Ovary (tissue), 10 donors: ENCODE measurements around the gene FBXL22. TPM values are rescaled to one million over a fixed set of nuclear protein-coding genes. Genes with fewer than 3 reads are reported as not detected.

Experiments
- DNase-seq, 5 donors: peaks; one replicate each; pipeline ENCODE4 v3.0.0-alpha.2; 2019 to 2020
- H3K27ac ChIP-seq, 2 donors: fragments of 200-600 bp; one replicate each; pipeline versions ENCODE4 v1.5.1 to v1.8.0; 2019 to 2022
- H3K27me3 ChIP-seq: fragments of 200-600 bp; one replicate; pipeline ENCODE4 v1.8.0; 2022
- H3K36me3 ChIP-seq: fragments of 200-600 bp; sonication (generic); one replicate; pipeline ENCODE4 v1.5.1; 2019
- H3K4me1 ChIP-seq: one replicate; pipeline ENCODE4 v1.8.1; 2013; ENCODE audit warnings: mild to moderate bottlenecking, moderate library complexity; ENCODE audit not compliant: insufficient read depth
- H3K4me3 ChIP-seq: fragments of 200-600 bp; sonication (generic); one replicate; pipeline ENCODE4 v1.5.1; 2017
- H3K9me3 ChIP-seq, 2 donors: fragments of 200-600 bp in 1 of 2; sonication (generic) in 1 of 2; one replicate each; pipeline versions ENCODE4 v1.5.1 to v1.8.1; 2013 to 2019; ENCODE audit warnings: mild to moderate bottlenecking in 1 of 2, moderate library complexity in 1 of 2
- CTCF ChIP-seq, 3 donors: fragments of 450-650 bp in 2 of 3; fragments of 200-600 bp in 1 of 3; IDR thresholded peaks; one replicate each; pipeline versions ENCODE4 v1.5.1 to v1.8.0; 2016 to 2022; ENCODE audit warnings: antibody characterized with exemption in 3 of 3, mild to moderate bottlenecking in 1 of 3
- EP300 ChIP-seq: sonication (generic); formaldehyde crosslinking; IDR thresholded peaks from one replicate; pipeline ENCODE4 v1.6.1; 2017; ENCODE audit warnings: antibody characterized with exemption
- POLR2A ChIP-seq: fragments of 450-650 bp; IDR thresholded peaks from one replicate; pipeline ENCODE4 v1.6.1; 2017; ENCODE audit warnings: antibody characterized with exemption, mild to moderate bottlenecking, moderate library complexity
- WGBS, 3 donors: extraction: QIAGEN DNeasy Blood & Tissue Kit in 1 of 3; methylation state at CpG; one replicate each; pipeline versions ENCODE4 v1.1.5 to v1.1.7; 2013 to 2017; 5-methylcytosine and 5-hydroxymethylcytosine counted together
- intact Hi-C, 4 donors: fragments of 100-400 bp; cut with DNase I; formaldehyde crosslinking; loops; one replicate each; pipeline versions ENCODE4 v1.11.0 to v1.15.1; 2022 to 2023
- long read RNA-seq, 3 donors: library from polyadenylated mRNA in 2 of 3; unstranded in 2 of 3; transcript quantifications; one replicate each; pipeline ENCODE4 v2.0.0 and lab custom pipeline, GENCODE V29; 2021 to 2026
- polyA plus RNA-seq, 2 donors: library from polyadenylated mRNA; stranded (reverse); fragments of 200-250 nt in 1 of 2; fragments of 350-450 nt in 1 of 2; fragmentation: Illumina TruSeq in 1 of 2; extraction: RNeasy Lipid Tissue Mini Kit (QIAGEN cat#74804) in 1 of 2; gene quantifications; one replicate each; pipeline ENCODE4 v1.2.3, GENCODE V29; 2013 to 2014
- total RNA-seq, 7 donors: library from RNA; depleted of rRNA in 2 of 7; stranded (reverse); fragments of >200 nt in 2 of 7; fragmentation: NEBNext Ultra II Directional in 3 of 7; extraction: Animal tissue kit (Norgen Biotek cat#: 25700) in 3 of 7; gene quantifications; one replicate each; pipeline versions ENCODE4 v1.1.0 to v1.2.4, GENCODE V29; 2016 to 2023
- donor health status: DM: no; HTN: no; CAD: no; lungs with moderate emphysema.
- donor health status: DM: no; HTN: no; CAD: no.
- donor health status: Bipolar disorder and iron deficiency.
- donor health status: DM: yes; HTN: yes; CAD: no.
- donor health status: DM: no; HTN: no; CAD: no.
- donor health status: DM: yes; HTN: yes; CAD: no.

FBXL22 gene, protein sequence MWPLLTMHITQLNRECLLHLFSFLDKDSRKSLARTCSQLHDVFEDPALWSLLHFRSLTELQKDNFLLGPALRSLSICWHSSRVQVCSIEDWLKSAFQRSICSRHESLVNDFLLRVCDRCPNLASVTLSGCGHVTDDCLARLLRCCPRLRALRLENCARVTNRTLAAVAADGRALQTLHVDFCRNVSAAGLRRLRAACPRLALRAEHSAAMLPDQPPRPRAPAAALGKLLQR
- 10 to 100 TPM in 3 of 7 donors, 1 to 10 TPM in 3, under 1 TPM in 1; 0.48 to 27.5 (median 5.3) TPM for total RNA-seq
- 1 to 10 TPM; 4.5 to 6.3 TPM for polyA plus RNA-seq
- long read RNA-seq, donor 1, partial matches to known transcripts, result 0 of 1 reads
- long read RNA-seq, donor 1, other reads (novel, unspliced or antisense), result 1 of 1 reads
- long read RNA-seq, donor 2, result 0 reads
- long read RNA-seq, donor 3, transcript FBXL22-204 (2 exons, 729 nt), result major isoform, 8 of 25 reads
- long read RNA-seq, donor 3, partial matches to known transcripts, result 1 of 25 reads
- long read RNA-seq, donor 3, other reads (novel, unspliced or antisense), result 11 of 25 reads

- DNase-seq, result peak in 4 of 5 donors; percentile 29 to 70 (median 54)
- 10 to 17% (median 12%) methylated on average over 23 of the region's 23 CpGs for WGBS, 3 donors
- peaks cover 27% of the 10 kb centered on the region for H3K4me1 ChIP-seq
- TF ChIP-seq CTCF (IDR thresholded peaks at IDR 0.05), result no peak
- no peak for TF ChIP-seq EP300
- no peak for TF ChIP-seq POLR2A
- intact Hi-C loops, result loop anchor here in 1 of 4 donors (5.0 kb wide), 1 partner anchor 95 kb away; the partner anchor contains the start of gene USP3
- H3K4me3 ChIP-seq, result peak within 1 kb of the TSS; percentile 35
- H3K36me3 ChIP-seq, result no peaks in the 10 kb centered on the region
- peak within 1 kb of the TSS; percentile 10 to 80 for H3K27ac ChIP-seq
- H3K27me3 ChIP-seq, result no peaks in the 10 kb centered on the region
- H3K9me3 ChIP-seq, result no peaks in the 10 kb centered on the region
Measured at GRCh38 chr15:63597038-63597790, at the start of gene FBXL22. Gene FBXL22, plus strand, starts transcription at chr15:63597387. Its CDS starts 6 bp downstream, at chr15:63597393.

- no peaks in the 10 kb centered on the region for H3K36me3 ChIP-seq
- H3K27ac ChIP-seq, result no peak overlapping the region
- no peaks in the 10 kb centered on the region for H3K9me3 ChIP-seq
- intact Hi-C loops, result no loop called here
- no peak overlapping the region for H3K4me3 ChIP-seq
- no peak for DNase-seq
- TF ChIP-seq POLR2A (no peak), EP300 (no peak), CTCF (IDR thresholded peaks at IDR 0.05) (no peak)
- 13 to 32% (median 20%) methylated on average over 1 of the region's 1 CpG for WGBS, 3 donors
- H3K27me3 ChIP-seq, result no peaks in the 10 kb centered on the region
- H3K4me1 ChIP-seq, result peaks cover 1% of the 10 kb centered on the region
Measured at GRCh38 chr15:63551400-63551799, 45.8 kb upstream of the FBXL22 start.

DNA sequence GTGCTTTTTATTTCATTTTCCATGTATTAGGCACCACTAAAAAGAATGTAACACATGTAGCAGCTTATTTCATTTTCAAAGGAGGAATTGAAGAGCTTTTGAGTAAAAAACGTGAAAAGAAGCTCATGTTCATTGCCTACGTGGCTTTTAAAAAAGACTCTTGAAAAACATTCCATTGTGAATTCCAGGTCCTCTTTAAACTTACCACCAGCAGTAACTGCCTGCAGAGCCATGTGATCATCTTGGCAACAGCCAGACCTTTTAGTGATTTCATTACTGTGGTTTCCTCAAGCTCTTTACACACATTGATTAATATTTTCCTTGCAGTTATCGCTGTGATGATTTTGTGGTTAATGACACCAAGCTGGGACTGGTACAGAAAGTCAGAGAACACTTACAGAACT, 43.8 kb upstream of the FBXL22 start:
- H3K4me1 ChIP-seq, result peaks cover 1% of the 10 kb centered on the region
- no peak for TF ChIP-seq CTCF (IDR thresholded peaks at IDR 0.05)
- no peak for TF ChIP-seq POLR2A
- TF ChIP-seq EP300, result no peak
- intact Hi-C loops, result no loop called here
- H3K27ac ChIP-seq, result no peak overlapping the region
- peak in 2 of 5 donors; percentile 26 to 34 for DNase-seq
- H3K4me3 ChIP-seq, result no peak overlapping the region
- H3K27me3 ChIP-seq, result no peaks in the 10 kb centered on the region
- H3K36me3 ChIP-seq, result no peaks in the 10 kb centered on the region
- no peaks in the 10 kb centered on the region for H3K9me3 ChIP-seq
- 1 to 7% (median 3%) methylated on average over 3 of the region's 3 CpGs for WGBS, 3 donors

DNA sequence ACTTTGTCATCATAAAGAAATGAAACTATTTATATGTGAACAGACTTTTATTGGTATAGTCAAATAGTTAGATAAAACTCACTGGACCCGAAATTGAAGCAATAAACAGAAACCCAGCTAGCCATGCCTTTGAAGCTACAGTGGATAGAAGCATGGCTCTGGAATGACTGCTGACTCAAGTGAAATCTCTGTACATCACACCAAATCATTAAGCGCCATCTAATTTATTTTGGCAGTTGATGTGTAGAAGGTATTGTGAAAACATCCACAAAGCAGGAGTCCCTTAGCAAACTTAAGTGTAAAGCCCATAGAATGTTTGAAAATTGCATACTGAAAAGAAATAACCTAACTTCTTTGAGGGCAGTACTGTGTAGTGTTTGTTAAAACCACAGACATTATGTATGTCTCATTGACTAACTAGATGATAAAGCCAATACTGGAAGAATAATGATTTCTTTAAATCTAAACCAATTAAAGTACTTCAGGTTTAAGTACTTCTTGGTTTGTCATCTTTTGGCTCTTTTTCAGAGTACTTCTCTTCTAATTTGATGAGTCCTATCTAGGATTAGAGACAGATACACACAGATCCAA, 42.8 kb upstream of the FBXL22 start:
- H3K27ac ChIP-seq, result no peak overlapping the region

More for the DNA sequence above, 42.8 kb upstream of the FBXL22 start:
- H3K4me1 ChIP-seq, result peaks cover 1% of the 10 kb centered on the region
- no peaks in the 10 kb centered on the region for H3K36me3 ChIP-seq
- no peaks in the 10 kb centered on the region for H3K27me3 ChIP-seq
- no peaks in the 10 kb centered on the region for H3K9me3 ChIP-seq
- H3K4me3 ChIP-seq, result no peak overlapping the region
- 75 to 91% (median 88%) methylated on average over 2 of the region's 2 CpGs for WGBS, 3 donors
- DNase-seq, result no peak
- intact Hi-C loops, result no loop called here
- TF ChIP-seq CTCF (IDR thresholded peaks at IDR 0.05), result no peak
- TF ChIP-seq POLR2A, result no peak
- TF ChIP-seq EP300, result no peak
